ENCODE measurements around the gene TIGIT.

Gene TIGIT

GRCh38 chr3:114313426-114313825, 19.6 kb downstream of the TIGIT start:
- no peak for DNase-seq

DNA sequence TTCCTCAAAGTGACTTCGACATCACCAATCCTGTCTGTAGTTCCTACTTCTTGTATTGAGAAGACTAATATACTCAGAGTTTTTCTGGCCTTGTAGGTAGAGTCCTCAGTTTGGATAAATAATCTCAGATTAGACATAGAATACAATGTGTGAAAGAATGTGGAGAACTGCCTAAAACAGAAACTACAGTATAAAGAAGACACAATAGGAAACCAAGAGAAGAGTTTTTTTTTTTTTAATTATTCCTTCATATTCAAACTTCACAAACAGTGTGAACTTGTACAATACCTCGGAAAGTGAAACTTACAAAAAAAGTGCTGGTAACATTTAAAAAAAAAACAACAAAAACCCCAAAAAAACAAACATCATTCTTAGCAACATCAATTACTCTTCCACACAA, 20.5 kb downstream of the TIGIT start:
- DNase-seq: no peak

GRCh38 chr3:114318295-114318694, 24.5 kb downstream of the TIGIT start:
- no peak for DNase-seq

- DNase-seq: no peak
Measured at GRCh38 chr3:114319453-114319852, 25.6 kb downstream of the TIGIT start.

GRCh38 chr3:114320246-114320645, 26.4 kb downstream of the TIGIT start:
- DNase-seq: no peak

DNA sequence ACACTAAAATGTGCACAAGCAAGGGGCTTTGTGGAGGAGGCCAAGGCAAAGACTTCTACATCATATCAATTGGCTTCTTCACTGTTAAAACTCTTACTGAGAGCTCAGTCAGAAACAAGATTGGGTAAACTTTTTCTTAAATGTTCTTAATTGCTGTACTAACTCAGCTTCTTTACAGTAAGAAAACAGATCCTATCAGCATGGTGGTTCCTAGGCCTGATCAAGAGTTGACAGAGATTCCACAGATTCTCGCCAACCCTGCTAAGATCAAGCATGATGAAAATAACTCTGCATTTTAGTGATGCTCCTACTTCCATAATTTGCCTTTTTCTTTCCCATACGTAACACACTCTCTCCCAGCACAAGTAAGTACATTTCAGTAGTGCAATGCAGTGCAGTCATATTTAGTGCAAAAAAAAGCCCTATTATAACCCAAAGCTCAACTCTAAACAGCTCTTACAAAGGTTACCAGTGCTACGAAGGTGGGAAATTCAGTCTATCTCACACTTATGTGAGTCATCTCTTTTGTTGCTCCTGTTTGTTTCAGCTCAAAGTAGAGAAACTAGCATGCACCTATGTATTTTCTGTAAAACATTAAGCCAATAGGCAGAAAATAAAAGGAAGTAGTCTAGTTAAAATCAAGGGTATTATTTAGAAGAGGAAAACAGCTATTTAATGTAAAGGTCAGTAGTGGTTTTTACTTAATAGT, 29.9 kb downstream of the TIGIT start:
- no peak for DNase-seq

GRCh38 chr3:114327665-114328064, 33.8 kb downstream of the TIGIT start:
- no peak for DNase-seq

GRCh38 chr3:114328345-114328744, 34.5 kb downstream of the TIGIT start:
- DNase-seq: no peak

DNA sequence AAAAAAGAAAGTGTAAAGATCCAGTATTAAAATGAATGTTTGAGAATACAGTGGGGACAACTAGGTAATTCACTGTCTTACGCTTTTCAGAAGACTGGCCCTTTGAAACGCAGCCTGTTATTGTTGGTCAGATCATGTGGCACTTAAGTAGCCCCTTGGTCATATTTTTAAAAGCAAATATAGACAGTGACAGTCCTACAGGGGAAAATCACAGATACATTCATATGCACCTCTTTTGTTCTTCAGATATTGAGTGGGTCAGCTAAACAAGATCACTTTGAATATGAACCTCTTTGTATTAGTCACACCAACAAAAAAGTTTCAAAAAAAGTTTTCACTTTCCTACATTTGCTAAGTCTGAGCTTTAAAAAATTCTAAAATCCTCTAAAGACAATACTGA, 36.0 kb downstream of the TIGIT start:
- no peak for DNase-seq

GRCh38 chr3:114331007-114331406, 37.2 kb downstream of the TIGIT start:
- DNase-seq: no peak

- no peak for DNase-seq
Measured at GRCh38 chr3:114331710-114332109, 37.9 kb downstream of the TIGIT start.

GRCh38 chr3:114332342-114333179, 38.7 kb downstream of the TIGIT start:
- DNase-seq: no peak

DNA sequence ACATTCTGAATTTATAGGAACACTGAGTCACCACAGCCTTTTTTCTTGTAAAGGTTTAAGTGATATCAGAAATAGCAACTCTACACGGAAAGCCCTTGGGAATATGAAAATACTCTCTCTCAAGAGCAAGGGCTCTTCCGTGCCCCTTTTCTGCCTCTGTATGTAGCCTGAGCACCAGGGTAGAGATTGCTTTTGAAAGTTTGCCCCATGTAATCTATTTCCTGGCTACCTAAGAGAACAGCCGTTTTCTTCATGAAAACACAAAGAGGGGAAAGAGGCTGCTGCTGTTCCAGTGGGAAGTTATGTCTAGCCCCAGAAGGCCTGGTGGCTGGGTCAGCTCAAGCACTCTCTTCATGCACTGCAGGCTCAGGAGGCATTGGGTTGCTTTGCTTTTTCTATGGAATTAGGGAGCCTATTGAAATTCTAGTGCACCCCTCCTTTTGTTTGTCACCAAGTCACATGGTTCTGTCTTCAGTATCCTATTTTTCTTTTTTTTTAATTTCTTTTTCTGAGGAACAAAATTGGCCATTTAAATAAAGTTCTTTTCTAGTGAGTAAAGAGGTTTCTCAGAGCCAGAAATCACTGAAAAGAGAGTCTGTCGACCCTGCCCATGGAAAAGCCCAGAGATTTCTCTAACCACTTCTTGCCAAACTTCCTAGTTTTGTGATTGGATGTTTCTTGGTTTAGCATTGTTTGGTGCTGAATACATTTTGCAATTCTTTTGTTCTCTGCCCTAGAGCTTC, 39.5 kb downstream of the TIGIT start:
- no peak for DNase-seq

DNA sequence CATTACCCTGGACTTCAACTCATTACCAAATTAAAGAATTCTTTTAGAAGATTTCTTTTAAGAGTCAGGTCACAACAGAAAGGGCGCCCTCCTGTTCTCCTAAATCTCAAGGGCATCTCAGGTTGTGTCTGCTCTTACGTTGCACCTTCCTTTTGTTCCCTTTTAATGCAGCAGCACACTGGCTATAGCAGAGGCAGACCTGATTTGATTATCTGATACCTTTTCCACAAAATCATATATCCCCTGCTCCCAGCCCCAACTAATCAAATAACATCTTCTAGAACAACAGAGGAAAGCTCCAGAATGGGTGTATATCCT, 40.1 kb downstream of the TIGIT start:
- no peak for DNase-seq

DNA sequence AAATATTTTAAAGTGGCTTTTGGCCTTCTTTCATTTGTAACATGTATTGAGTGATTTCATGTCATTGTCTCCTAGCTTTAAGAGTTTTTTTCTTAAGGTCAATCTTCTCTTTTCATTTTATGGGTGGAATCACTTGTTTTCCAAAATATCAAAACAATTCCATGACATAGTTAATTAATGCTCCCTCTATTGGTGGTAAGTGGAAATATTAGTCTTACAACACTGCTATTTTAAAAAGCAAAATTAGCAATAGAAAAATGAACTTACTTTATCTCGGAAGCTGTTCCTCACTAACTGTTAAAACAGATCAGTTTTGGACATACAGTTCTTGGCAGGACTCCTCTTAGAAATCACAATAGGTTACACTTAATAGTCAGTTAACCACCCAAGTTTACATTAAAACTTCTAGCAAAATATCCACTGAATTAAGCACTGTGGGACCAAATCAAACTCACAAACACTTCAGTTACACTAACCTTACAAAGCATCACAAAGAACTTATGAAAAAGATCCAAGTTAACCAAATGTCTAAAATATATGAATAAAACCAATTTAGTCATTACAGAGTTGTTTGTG, 42.4 kb downstream of the TIGIT start:
- no peak for DNase-seq

DNA sequence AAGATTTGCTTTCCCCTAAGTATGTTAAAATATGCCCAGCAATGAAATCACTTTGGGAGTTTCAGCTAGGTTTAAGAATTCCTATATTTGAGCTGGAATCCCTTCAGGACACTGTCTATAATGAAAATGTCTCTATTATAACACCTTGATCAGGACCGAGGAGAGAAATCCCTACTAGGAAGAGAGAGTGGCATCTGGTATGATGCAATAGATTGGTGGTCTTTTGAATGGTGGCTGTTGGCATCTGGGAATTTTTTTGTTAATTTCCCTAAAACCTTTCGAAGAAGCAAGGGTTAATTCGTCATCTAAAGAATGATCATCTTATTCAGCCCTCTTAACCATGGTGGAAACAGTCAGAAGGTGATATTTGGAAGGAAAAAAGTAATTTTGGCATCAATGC, 43.0 kb downstream of the TIGIT start:
- no peak for DNase-seq

- DNase-seq: no peak
Measured at GRCh38 chr3:114338651-114339357, 45.0 kb downstream of the TIGIT start.

- DNase-seq: no peak
Measured at GRCh38 chr3:114344492-114344891, 50.7 kb downstream of the TIGIT start.

GRCh38 chr3:114350271-114350670, 56.4 kb downstream of the TIGIT start:
- no peak for DNase-seq

- DNase-seq: no peak
Measured at GRCh38 chr3:114350690-114351089, 56.9 kb downstream of the TIGIT start.

- DNase-seq: no peak
Measured at GRCh38 chr3:114351123-114351821, 57.4 kb downstream of the TIGIT start.

GRCh38 chr3:114351822-114352145, 58.0 kb downstream of the TIGIT start:
- no peak for DNase-seq
